Measurements from ENCODE around the gene POLR1C.

Gene POLR1C

GRCh38 chr6:43489277-43490072 lies 27.4 kb upstream of the POLR1C start:
- H3K4me2 ChIP-seq (ENCODE audit: low read depth, low read length, poor library complexity, severe bottlenecking) = no peak overlapping the region

GRCh38 chr6:43490523-43490939 lies 26.4 kb upstream of the POLR1C start:
- peaks cover 8% of the 10 kb centered on the region for H3K4me1 ChIP-seq (ENCODE audit: insufficient read depth, low read length, poor library complexity, severe bottlenecking)
- H3F3A ChIP-seq (ENCODE audit: low read depth) = no peaks in the 10 kb centered on the region
- H3K79me2 ChIP-seq (ENCODE audit: insufficient read depth, low read length) = no peaks in the 10 kb centered on the region
- no peak overlapping the region for H3K9ac ChIP-seq (ENCODE audit: low read depth, low read length, poor library complexity, severe bottlenecking)
- TF ChIP-seq EZH2phosphoT487 (IDR thresholded peaks at IDR 0.05; ENCODE audit: borderline replicate concordance) (no peak), CTCF (conservative IDR thresholded peaks at IDR 0.05; ENCODE audit: low read length) (no peak)
- peaks cover 4% of the 10 kb centered on the region for H4K20me1 ChIP-seq (ENCODE audit: insufficient read depth, low read length, poor library complexity, severe bottlenecking)
- no peaks in the 10 kb centered on the region for H3K27me3 ChIP-seq (ENCODE audit: insufficient read depth, low read length, poor library complexity, severe bottlenecking)
- H3K9me3 ChIP-seq (ENCODE audit: insufficient read depth, low read depth, low read length) = no peaks in the 10 kb centered on the region
- H3K4me3 ChIP-seq (ENCODE audit: low read length, poor library complexity, severe bottlenecking) = no peak overlapping the region
- H3K9me2 ChIP-seq (replicated peaks; ENCODE audit: low read depth, low read length) = no peaks in the 10 kb centered on the region
- H3K4me2 ChIP-seq (ENCODE audit: low read depth, low read length, poor library complexity, severe bottlenecking) = no peak overlapping the region
- no peaks in the 10 kb centered on the region for H3K36me3 ChIP-seq (ENCODE audit: insufficient read depth, low read length)
- H2AFZ ChIP-seq (ENCODE audit: low read length) = no peak overlapping the region

More at GRCh38 chr6:43489277-43490072, 27.4 kb upstream of the POLR1C start:
- Histone ChIP-seq H2AFZ (ENCODE audit: low read length) (no peak overlapping the region), H3K9me3 (ENCODE audit: insufficient read depth, low read depth, low read length) (no peaks in the 10 kb centered on the region), H3K9ac (ENCODE audit: low read depth, low read length, poor library complexity, severe bottlenecking) (no peak overlapping the region), H3K36me3 (ENCODE audit: insufficient read depth, low read length) (no peaks in the 10 kb centered on the region), H3K4me1 (ENCODE audit: insufficient read depth, low read length, poor library complexity, severe bottlenecking) (no peaks in the 10 kb centered on the region), H3F3A (ENCODE audit: low read depth) (no peaks in the 10 kb centered on the region), H4K20me1 (ENCODE audit: insufficient read depth, low read length, poor library complexity, severe bottlenecking) (peaks cover 4% of the 10 kb centered on the region), H3K4me3 (ENCODE audit: low read length, poor library complexity, severe bottlenecking) (no peak overlapping the region), H3K27me3 (ENCODE audit: insufficient read depth, low read length, poor library complexity, severe bottlenecking) (no peaks in the 10 kb centered on the region), H3K79me2 (ENCODE audit: insufficient read depth, low read length) (no peaks in the 10 kb centered on the region), H3K9me2 (replicated peaks; ENCODE audit: low read depth, low read length) (no peaks in the 10 kb centered on the region)
- TF ChIP-seq EZH2phosphoT487 (IDR thresholded peaks at IDR 0.05; ENCODE audit: borderline replicate concordance) (no peak), CTCF (conservative IDR thresholded peaks at IDR 0.05; ENCODE audit: low read length) (no peak)

- no peaks in the 10 kb centered on the region for H3K79me2 ChIP-seq (ENCODE audit: insufficient read depth, low read length)
- peaks cover 9% of the 10 kb centered on the region for H3K4me1 ChIP-seq (ENCODE audit: insufficient read depth, low read length, poor library complexity, severe bottlenecking)
- no peaks in the 10 kb centered on the region for H3K27me3 ChIP-seq (ENCODE audit: insufficient read depth, low read length, poor library complexity, severe bottlenecking)
- H3K36me3 ChIP-seq (ENCODE audit: insufficient read depth, low read length) = no peaks in the 10 kb centered on the region
- H4K20me1 ChIP-seq (ENCODE audit: insufficient read depth, low read length, poor library complexity, severe bottlenecking) = peaks cover 4% of the 10 kb centered on the region
- no peak overlapping the region for H3K9ac ChIP-seq (ENCODE audit: low read depth, low read length, poor library complexity, severe bottlenecking)
- H3K9me2 ChIP-seq (replicated peaks; ENCODE audit: low read depth, low read length) = no peaks in the 10 kb centered on the region
- no peak for TF ChIP-seq EZH2phosphoT487 (IDR thresholded peaks at IDR 0.05; ENCODE audit: borderline replicate concordance)
- TF ChIP-seq CTCF (conservative IDR thresholded peaks at IDR 0.05; ENCODE audit: low read length) = no peak
- H3K4me3 ChIP-seq (ENCODE audit: low read length, poor library complexity, severe bottlenecking) = no peak overlapping the region
- H3F3A ChIP-seq (ENCODE audit: low read depth) = no peaks in the 10 kb centered on the region
- H2AFZ ChIP-seq (ENCODE audit: low read length) = no peak overlapping the region
- no peak overlapping the region for H3K4me2 ChIP-seq (ENCODE audit: low read depth, low read length, poor library complexity, severe bottlenecking)
- no peaks in the 10 kb centered on the region for H3K9me3 ChIP-seq (ENCODE audit: insufficient read depth, low read depth, low read length)
These were observed 24.9 kb upstream of the POLR1C start for GRCh38 chr6:43491750-43492661.
